HG02852 (cell line): ENCODE results near the gene FMO5.
"Not testable (repeated sequence)": the region's sequence is repeated elsewhere in the genome, so short reads cannot be mapped to it uniquely, and the experiment has no call there.

Experiments used
- ATAC-seq: cut with Tn5 transposase; IDR thresholded peaks from one replicate; pipeline ENCODE4 v1.9.1; 2021; ENCODE audit warnings: mild to moderate bottlenecking, moderate library complexity; ENCODE audit not compliant: unreplicated experiment

The FMO5 gene

DNA sequence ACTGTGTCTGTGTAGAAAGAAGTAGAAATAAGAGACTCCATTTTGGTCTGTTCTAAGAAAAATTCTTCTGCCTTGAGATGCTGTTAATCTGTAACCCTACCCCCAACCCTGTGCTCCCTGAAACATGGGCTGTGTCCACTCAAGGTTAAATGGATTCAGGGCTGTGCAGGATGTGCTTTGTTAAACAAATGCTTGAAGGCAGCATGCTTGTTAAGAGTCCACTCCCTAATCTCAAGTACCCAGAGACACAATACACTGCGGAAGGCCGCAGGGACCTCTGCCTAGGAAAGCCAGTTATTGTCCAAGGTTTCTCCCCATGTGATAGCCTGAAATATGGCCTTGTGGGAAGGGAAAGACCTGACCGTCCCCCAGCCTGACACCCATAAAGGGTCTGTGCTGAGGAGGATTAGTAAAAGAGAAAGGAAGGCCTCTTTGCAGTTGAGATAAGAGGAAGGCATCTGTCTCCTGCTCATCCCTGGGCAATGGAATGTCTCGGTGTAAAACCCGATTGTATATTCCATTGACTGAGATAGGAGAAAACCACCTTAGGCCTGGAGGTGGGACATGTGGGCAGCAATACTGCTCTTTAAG is 15.1 kb upstream of the FMO5 start:
- not testable (repeated sequence) for ATAC-seq

DNA sequence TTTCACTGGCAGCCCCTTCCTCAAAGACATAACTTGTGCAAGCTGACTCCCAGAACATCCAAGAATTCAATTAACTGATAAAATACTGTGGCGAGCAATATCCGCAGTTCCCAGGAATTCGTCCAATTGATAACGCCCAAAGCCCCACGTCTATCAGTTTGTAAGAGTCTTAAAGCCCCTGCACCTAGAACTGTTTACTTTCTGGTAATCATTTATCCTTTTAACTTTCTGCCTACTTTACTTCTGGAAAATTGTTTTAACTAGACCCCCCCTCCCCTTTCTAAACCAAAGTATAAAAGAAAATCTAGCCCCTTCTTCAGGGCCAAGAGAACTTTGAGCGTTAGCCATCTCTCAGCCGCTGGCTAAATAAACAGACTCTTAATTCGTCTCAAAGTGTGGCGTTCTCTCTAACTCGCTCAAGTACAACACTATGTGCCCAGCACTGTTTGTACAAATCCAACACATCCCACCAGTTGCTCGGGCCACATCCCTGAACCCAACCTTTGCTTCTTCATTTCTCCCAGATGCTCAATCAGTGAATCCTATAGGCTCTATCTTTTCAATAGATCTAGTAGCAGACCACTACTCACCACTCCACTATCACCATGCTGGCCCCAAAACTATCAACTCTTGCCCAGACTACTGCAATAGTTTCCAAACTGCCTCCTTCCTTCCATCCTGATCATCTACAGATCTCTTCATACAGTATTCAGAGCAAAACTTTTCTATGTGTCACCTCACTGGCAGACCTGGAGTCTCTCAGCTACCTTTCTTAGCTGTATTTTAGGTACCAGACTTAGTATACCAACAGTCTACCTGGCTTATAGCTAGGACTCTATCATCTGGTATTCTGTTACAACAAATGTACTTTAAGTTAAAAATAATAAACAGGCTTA is 14.0 kb upstream of the FMO5 start:
- no peak for ATAC-seq

DNA sequence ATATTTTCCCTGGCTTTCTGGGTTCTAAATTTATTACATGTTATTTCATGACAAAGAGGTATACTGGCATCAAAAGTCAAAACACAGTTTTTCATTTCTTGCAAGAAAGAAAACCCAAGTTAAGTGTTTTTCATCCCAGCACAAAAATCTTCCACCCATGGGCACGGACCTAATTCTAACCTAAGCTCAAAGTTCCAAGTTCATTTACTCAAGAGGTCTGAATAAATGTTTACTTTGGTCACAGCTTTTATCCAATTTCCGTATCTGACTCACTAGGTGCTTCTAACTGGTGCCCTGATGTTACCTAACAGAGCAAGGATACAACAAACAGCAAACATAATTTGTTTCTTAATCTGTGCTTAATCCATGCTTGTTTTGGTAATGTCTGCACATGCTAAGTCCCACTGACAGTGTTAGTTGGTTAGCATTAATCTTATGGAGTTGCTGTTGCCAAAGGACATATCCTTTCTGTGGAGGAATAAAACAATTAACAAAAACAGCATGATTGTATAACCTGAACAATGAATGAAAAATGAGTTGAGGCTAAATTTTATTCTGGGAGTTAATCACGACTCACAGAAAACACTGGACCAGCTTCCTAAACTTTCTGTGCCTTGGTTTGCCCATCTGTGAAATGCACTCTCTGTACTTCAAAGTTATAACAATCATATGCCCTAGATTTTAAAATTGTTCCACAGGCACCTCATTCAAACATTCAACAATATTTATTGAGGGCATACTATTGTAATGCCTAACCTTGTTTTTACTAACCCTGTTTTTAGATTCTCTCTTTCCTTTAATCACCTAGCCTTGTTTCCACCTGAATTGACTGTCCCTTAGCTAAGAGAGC is 13.1 kb upstream of the FMO5 start:
- ATAC-seq, result no peak

DNA sequence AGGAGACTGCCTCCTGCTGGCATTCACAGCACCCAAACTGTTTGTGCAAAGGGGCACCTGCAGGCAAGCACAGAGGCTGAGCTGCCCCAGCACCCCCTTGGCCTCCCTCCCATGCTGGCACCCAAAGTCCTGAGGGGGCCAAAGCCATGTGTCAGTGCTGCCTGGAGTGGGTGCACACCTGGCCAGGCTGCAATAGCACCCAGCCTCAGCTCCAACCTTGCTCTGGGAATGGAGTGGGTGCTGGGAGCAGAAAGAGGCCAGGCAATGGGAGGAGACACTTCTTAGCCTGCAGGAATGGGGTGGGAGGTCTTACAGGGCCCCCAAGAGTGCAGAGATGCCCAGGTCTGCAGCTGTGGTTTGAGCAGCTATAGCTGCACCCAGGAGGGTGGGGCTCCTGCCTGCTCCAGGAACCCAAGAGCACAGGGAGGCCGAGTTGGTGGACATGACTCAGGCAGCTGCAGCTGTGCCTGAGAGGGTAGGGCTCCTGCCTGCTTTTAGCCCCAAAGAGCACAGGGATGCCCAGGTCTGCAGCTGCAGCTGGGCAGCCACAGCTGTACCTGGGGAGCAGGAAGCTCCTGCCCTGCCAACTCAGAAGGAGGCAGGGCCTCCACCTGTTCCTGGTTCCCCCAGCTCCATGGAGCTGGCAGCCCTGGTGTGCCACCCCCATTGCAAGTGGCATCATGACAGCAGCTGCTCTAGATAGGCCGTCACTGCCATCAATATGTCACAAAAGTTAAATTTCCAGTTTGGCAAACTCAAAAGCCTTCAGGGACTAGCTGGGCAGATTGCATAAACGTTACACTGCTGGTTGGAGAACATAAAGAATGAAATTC is 12.0 kb upstream of the FMO5 start:
- no peak for ATAC-seq

DNA sequence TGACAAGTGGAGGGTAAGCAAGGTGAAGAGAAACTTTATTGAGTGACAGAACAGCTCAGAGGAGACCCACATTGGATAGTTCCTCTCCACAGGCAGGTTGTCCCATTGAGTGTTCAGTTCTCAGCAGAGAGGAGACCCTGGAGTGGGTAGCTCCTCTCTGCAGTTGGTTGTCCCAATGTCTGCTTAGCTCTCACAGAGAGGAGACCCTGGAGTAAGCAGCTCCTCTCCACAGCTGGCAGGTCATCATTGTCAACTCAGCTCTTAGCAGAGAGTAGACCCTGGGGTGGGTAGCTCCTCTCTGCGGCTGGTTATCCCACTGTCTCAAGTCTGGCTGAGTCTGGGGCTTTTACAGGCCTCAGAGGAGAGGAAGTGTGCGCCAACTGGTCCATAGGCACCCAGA is 11.3 kb upstream of the FMO5 start:
- ATAC-seq, result no peak

DNA sequence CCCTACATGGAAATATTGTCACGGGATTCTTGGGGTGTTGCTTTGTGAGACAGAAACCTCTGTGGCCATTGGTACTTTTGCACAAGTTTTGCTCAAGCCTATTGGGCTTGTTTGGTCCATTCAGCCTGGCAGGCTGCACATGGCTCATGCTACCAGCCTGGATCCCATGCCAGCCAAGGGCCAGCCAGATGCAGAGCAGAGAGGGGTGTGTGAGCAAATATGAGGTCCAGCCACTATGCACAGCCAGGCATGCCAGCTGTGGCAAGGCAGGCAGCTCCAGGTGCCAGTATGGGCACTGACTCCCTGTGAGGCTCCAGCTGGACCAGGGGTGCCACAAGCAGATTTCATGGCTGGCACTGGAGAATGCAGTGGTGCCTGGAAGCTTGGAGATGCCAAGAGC is 10.7 kb upstream of the FMO5 start:
- ATAC-seq, result no peak

DNA sequence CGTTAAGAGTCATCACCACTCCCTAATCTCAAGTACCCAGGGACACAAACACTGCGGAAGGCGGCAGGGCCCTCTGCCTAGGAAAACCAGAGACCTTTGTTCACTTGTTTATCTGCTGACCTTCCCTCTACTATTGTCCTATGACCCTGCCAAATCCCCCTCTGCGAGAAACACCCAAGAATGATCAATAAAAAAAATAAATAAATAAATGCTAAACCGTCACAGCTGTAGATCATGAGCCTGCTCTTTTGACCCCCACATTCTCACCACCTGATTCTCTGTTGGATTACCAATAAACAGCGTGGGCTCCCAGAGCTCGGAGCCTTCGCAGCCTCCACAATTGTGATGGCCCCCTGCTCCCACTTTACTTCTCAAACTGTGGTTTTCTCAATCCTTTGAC is 8.8 kb upstream of the FMO5 start:
- not testable (repeated sequence) for ATAC-seq

DNA sequence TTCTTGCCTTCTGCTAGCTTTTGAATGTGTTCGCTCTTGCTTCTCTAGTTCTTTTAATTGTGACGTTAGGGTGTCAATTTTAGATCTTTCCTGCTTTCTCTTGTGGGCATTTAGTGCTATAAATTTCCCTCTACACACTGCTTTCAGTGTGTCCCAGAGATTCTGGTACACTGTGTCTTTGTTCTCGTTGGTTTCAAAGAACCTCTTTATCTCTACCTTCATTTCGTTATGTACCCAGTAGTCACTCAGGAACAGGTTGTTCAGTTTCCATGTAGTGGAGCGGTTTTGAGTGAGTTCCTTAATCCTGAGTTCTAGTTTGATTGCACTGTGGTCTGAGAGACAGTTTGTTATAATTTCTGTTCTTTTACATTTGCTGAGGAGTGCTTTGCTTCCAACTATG is 5.9 kb upstream of the FMO5 start:
- not testable (repeated sequence) for ATAC-seq

DNA sequence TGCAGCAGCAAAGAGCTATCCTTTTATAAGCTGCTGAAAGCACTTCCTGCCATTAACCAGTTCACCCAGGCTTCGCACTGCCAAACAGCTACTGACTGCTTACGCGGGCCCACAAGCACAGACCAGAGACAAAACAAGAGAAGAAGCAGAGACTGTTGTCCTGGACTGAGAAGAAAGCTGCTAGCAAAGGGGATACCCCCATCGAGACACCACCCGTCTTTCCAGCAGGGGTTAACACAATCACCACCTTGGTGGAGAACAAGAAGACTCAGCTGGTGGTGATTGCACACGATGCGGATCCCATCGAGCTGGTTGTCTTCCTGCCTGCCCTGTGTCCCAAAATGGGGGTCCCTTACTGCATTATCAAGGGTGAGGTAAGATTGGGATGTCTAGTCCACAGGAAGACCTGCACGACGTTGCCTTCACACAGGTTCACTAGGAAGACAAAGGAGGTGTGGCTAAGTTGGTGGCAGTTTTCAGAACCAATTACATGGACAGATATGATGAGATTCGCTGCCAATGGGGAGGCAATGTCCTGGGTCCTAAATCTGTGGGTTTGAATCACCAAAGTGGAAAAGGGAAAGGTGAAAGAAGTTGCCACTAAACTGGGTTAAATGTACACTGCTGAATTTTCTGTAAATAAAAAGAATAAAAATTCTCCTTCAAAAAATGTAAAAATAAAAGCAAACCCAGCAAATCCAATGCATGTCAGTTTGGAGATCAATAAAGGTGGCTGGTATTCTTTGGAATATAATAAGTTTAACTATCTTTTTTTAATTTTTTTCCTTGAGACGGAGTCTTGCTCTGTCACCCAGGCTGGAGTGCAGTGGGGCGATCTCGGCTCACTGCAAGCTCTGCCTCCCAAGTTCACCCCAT is 1.2 kb downstream of the FMO5 start:
- ATAC-seq, result no peak

DNA sequence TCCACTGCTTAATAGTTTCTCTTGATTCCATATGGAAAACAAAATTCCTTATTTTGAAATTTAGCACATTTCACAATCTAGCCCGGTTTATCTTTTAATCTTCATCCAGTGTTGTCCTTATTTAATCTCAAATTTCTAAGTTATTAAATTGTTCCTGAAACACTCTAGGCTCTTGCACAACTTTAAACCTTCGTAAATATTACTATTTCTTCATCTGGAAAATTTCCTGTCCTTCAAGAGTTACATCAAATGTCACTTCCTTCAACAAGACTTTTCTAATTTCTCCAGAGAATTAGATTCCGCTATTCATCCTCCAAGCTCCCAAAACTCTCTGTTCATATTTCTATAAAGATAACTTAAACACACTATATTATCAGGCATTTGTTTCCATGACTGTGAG is 6.5 kb downstream of the FMO5 start:
- ATAC-seq, result no peak

DNA sequence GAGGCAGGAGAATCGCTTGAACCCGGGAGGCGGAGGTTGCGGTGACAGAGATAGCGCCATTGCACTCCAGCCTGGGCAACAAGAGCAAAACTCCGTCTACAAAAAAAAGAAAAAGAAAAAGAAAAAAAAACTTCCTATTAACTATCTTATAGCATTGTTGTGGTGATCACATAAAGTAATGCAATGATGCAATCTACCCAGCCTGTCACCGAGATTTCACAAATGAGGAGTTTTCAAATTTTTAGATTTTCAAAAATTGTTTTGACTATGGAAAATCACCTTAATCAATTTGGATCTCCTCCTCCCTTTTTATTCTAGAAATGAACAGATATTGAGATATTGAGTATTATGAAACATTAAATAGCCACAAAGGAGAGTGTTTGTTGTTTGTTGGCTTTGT is 8.0 kb downstream of the FMO5 start:
- ATAC-seq, result no peak

DNA sequence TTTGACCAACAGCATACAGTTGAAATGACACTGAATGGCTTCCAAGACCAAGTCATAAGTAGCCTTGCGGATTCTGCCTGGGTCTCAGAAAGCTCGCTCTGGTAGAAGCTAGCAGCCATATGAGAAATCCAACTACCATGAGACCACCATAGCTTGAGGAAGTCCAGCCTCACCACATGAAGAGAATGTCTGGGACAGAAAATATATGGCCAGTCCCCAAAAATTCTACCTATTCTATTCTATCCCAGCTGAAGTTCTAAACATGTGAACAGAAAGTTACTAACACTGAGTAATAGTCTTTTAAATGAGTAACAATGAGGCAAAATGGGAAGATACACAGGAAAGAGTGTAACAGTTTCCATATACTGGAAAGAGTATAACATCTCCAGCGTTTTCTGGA is 9.0 kb downstream of the FMO5 start:
- no peak for ATAC-seq

DNA sequence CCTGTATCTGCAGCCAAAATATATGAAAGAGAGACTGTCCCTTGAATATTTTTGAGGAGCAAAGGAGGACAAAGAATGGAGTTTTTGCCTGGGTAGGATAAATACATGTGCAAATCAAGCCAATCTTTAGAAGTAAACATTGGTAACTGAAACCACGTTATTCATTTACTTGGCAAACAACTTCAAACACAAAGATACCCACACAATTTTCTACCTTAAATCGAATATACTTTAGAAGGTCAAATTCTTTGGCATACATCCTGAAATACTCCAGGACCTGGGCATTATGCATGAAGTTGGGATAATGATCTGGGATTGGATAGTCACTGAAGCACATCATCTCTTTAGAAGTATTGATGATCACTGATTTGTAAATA is 9.6 kb downstream of the FMO5 start:
- no peak for ATAC-seq

DNA sequence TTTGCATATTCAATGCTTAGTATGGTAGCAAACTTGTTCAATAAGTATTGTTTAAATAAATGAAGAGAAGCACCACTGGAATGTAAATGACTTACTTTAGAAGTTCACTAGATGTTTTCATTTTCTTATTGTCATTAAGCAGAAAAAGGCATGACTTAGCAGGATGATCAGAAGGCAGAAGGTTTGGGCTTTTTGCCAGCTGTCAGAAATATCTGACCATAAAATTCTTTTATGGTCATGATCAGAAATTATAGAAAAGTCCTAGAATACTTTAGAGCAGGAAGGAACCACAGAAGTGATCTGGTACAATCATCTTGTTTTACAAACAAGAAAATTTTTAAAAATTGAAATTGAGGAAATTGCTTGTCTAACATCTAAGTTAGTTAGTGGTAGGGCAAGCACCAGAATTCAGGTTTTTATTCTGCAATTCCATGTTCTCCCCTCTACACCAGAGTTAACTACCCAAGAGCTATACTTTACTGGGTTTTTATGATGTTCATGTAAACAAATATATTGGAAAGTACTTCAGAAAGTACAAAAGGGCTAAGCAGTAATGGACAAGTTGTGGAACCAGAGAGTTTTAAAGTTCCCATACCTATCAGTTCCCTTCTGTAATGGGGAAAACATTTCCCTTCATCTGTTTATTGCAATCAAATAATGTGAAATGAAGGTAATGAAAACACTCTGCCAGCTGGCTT is 10.1 kb downstream of the FMO5 start:
- no peak for ATAC-seq

DNA sequence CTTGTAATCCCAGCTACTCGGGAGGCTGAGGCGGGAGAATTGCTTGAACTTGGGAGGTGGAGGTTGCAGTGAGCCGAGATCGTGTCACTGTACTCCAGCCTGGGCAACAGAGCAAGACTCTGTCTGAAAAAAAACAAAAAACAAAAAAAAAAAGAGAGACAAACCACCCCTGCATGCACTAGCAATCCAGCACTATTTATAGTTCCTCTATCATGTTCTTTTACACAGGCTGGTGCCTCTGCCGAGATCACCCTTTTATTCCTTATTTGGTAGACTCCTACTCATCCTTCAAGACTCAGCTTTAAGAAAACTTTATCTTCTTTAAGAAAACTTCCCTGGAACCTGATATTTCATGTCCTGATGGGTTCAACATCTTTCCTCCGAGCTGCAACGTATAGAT is 10.8 kb downstream of the FMO5 start:
- ATAC-seq, result no peak

DNA sequence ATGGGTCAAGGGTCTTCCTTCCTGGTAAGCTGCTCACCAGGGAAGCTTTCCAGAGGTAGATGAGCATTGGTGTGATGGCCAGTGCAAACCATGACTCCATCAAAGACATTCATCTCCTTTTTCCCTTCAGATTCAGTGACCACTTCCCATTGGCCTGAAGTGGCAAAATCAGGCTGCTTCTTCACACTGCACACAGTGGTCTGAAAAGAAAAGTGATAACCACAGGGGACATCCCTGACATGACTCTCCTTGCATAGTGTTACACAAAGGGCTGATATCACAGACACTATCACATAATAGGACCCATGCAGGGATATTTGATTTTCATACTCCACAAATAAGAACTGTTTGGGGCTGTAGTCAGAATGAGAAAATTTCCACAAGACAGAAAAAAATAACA is 11.9 kb downstream of the FMO5 start:
- ATAC-seq, result no peak

DNA sequence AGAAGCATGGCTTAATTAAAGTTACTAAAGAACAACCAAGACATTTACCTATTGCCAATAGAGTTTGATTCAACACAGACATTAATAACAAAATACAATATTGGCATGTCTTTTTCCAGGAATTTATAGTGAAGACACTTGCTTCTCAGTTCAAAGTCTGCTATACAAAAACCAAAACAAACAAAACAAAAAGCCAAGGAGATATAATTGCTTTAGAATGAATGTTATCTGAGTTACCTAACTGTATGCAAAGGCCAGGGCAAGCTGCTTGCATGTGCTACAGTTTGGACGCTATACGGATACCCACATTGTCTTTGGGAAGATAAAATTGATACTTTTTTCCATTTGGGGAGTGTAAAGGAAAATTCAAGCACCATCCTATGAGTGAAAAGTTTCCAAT is 13.6 kb downstream of the FMO5 start:
- no peak for ATAC-seq

DNA sequence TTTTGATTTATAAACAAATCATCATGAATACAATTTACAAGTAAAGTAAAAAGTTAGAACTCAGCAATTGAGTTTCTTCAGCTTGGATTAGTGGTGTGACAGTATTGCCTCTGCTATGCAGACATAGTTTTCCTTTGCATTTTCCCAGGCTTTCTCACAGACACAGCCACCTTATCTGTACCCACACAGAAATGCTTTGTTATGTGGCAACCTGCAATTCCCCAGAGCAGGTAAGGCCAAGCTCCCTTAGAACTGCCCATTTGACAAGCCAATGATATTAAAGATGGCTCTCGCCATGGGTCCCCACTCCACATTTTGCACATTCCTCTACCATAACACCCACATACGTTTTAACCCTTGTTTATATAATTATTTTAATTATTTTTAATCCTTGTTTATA is 14.2 kb downstream of the FMO5 start:
- ATAC-seq, result no peak
